Epithelial cell of proximal tubule (primary cell): ENCODE data around the gene IL18R1. TPM values are rescaled to one million over a fixed set of nuclear protein-coding genes. Genes with fewer than 3 reads are reported as not detected.
"Not testable (repeated sequence)": the region's sequence is repeated elsewhere in the genome, so short reads cannot be mapped to it uniquely, and the experiment has no call there.

Experiments used
- DNase-seq: peaks from one replicate; pipeline ENCODE4 v3.0.0-alpha.2; 2011; ENCODE audit warnings: low read depth
- H3K4me3 ChIP-seq: 2 replicates; pipeline ENCODE4 v1.5.1; 2011; ENCODE audit warnings: low read depth, mild to moderate bottlenecking, low read length
- total RNA-seq: library from RNA; depleted of rRNA; stranded (reverse); fragments of >200 nt; gene quantifications from 2 replicates; pipeline ENCODE4 v1.2.3, GENCODE V29; 2015
- TF ChIP-seq, protein P1 (sequence below): conservative IDR thresholded peaks from 2 replicates; pipeline ENCODE4 v1.5.1; 2012; ENCODE audit warnings: low read depth, mild to moderate bottlenecking, low read length

The IL18R1 gene
- total RNA-seq, 1 donor from 2014 or later, result 0.12 TPM

DNA sequence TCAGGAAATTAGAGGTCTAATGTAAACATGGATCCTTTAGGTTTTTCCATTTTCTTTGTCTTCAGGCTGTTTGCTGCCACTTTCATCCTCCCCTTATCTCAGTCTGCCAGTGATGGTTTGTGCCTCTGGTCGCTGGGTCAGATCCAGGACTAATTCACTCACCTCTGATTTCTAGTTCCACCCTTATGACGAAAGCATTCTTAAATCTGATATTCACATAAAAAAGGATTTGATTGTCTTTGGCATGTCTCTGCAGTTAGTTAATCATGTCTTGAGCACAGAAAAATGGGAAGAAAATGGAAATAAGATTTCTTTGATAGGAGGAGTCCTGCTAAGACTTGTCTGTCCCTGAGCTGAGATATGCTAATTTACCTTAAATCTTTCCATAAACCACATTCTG is 39.7 kb upstream of the IL18R1 start:
- TF ChIP-seq, protein P1, sequence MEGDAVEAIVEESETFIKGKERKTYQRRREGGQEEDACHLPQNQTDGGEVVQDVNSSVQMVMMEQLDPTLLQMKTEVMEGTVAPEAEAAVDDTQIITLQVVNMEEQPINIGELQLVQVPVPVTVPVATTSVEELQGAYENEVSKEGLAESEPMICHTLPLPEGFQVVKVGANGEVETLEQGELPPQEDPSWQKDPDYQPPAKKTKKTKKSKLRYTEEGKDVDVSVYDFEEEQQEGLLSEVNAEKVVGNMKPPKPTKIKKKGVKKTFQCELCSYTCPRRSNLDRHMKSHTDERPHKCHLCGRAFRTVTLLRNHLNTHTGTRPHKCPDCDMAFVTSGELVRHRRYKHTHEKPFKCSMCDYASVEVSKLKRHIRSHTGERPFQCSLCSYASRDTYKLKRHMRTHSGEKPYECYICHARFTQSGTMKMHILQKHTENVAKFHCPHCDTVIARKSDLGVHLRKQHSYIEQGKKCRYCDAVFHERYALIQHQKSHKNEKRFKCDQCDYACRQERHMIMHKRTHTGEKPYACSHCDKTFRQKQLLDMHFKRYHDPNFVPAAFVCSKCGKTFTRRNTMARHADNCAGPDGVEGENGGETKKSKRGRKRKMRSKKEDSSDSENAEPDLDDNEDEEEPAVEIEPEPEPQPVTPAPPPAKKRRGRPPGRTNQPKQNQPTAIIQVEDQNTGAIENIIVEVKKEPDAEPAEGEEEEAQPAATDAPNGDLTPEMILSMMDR, result no peak
- DNase-seq, result no peak
- H3K4me3 ChIP-seq, result no peak overlapping the region

DNA sequence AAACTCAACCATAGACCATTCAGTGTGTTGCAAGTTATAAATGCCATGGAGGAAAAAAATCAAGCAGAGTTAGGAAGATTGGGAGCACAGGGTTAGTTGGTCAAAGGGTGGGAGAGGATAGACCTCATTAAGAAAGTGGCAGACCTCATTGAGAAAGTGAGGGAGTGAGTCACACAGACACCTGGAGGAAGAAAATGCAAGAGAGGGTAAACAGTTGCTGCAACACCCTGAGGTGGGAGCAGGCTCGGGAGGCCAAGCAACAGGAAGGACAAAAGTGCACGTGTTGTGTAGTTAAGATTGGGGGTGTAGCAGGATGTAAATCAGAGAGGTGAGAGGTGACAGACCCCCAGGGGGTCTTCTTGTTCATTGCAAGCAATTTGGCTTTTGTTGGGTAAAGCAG is 37.9 kb upstream of the IL18R1 start:
- H3K4me3 ChIP-seq, result no peak overlapping the region
- TF ChIP-seq, protein P1, result no peak
- DNase-seq, result no peak

DNA sequence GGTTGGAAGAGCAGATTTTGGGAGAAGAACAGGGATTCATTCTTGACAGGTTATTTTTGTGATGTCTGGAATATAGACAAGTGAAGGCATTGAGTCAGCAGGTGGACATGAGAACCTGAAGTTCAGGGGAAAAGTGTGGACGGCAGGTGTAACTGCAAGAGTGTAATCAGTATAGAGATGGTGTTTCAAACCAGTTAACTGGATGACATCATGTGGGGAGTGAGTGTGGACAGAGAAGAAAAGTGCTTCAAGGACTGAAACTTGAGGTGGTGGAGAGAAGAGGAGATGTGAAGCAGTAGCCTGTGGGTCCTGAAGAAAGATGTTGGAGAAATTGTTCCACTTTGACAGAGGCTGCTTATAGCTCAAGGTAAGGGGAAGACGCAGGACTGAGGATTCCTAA is 37.2 kb upstream of the IL18R1 start:
- DNase-seq, result no peak
- TF ChIP-seq, protein P1, result no peak
- H3K4me3 ChIP-seq, result no peak overlapping the region

DNA sequence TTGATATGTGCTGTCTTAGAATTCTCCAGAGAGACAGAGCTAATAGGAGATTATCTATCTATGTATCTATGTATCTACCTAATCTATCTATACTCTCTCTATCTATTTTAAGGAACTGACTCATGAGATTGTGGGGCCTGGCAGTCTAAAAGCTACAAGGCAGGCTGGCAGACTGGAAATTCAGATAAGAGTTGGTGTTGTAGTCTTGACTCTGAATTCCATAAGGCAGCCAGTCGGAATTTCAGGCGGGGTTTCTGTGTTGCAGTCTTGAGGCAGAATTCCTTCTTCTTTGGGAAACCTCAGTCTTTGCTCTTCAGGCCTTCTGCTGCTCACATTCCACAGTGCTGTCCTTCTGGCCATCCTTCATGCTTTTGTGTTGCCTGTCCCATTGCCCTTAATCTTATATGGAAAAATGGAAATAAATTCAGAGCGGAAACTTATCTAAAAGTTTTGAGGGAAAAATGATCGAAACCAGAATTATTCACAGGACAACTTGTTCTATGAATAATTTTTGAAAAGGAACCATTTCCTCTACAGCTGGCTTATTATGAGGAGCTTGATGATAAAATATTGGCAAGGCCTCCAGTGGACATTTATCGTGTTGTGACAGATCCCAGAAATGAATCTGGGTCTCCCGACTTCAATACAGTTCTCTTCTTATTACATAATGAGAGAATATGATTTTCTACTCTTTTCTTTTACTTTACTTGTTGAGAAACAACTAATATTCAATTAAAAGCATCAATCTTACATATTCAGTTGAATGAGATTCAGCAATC is 33.5 kb upstream of the IL18R1 start:
- TF ChIP-seq, protein P1, result no peak
- no peak for DNase-seq
- no peak overlapping the region for H3K4me3 ChIP-seq

DNA sequence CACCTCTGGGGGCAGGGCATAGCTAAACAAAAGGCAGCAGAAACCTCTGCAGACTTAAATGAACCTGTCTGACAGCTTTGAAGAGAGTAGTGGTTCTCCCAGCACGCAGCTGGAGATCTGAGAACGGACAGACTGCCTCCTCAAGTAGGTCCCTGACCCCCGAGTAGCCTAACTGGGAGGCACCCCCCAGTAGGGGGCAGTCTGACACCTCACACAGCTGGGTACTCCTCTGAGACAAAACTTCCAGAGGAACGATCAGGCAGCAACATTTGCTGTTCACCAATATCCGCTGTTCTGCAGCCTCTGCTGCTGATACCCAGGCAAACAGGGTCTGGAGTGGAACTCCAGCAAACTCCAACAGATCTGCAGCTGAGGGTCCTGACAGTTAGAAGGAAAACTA is 30.7 kb upstream of the IL18R1 start:
- not testable (repeated sequence) for H3K4me3 ChIP-seq, DNase-seq

DNA sequence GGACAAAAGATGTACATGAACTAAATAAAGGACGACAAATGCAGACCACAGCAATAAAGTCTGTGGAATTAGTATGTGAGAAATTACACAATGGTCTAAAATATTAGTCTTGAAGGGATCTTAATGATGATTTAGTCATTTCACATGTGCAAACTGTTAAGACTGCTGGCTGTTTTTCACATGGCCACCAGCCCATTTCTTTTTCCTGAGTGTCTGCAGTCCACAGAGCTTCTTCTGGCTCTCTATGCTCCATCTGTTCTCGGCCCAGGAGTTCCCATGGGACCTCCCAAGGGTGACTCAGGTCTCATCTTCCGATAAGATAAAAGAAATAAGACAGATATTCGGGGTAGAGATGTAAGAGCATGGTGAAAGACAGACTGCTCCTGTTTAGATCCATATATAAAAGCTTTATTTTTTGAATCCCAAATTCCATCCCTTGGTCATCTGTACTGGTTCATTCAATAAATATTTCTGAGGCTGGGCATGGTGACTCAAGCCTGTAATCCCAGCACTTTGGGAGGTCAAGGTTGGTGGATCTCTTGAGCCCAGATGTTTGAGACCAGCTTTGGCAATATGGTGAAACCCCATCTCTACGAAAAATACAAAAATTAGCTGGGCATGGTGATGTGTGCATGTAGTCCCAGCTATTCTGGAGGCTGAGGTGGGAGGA is 24.1 kb upstream of the IL18R1 start:
- no peak for DNase-seq
- no peak overlapping the region for H3K4me3 ChIP-seq

DNA sequence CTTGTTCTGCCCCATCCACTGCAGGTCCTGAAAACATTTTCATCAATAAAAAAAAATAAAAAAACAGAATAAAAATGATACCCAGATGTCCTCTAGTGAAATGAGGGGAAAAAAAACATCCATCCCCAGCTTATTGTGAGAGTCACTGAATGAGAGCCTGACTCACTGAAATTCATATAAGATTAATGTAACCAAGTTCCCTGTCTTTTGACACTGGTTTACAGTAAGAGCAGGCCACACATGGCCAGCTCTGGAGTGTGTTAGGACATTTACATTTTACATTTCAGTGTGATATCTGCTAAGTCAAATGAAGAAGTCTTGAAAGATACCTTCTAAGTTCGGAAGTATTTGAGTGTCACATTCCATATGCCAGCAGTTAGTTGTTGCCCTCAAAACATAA is 21.1 kb upstream of the IL18R1 start:
- DNase-seq, result no peak
- TF ChIP-seq, protein P1, result no peak
- H3K4me3 ChIP-seq, result no peak overlapping the region

More for the DNA sequence above, 24.1 kb upstream of the IL18R1 start:
- TF ChIP-seq, protein P1, result no peak
